Small intestine (tissue), 7 donors: ENCODE results near the gene PPP2R3B. TPM values are rescaled to one million over a fixed set of nuclear protein-coding genes. Genes with fewer than 3 reads are reported as not detected.

Experiments
- DNase-seq, 2 donors: peaks; one replicate each; pipeline versions ENCODE4 v3.0.0 to v3.0.0-alpha.2; 2013
- FAIRE-seq: peaks from 2 replicates; lab custom pipeline; 2012; peaks lifted over from hg19 to GRCh38; lab: Jason Lieb, UNC
- H3K27ac ChIP-seq, 3 donors: one replicate each; pipeline ENCODE4 v1.5.1; 2013; ENCODE audit warnings: low read length in 2 of 3, mild to moderate bottlenecking in 2 of 3, control low read depth in 1 of 3, inconsistent platforms in 1 of 3, low read depth in 1 of 3, moderate library complexity in 1 of 3
- H3K27me3 ChIP-seq, 3 donors: one replicate each; pipeline ENCODE4 v1.6.1; 2013; ENCODE audit warnings: low read length in 3 of 3, inconsistent platforms in 1 of 3; ENCODE audit not compliant: control insufficient read depth in 3 of 3, insufficient read depth in 3 of 3
- H3K36me3 ChIP-seq, 3 donors: one replicate each; pipeline ENCODE4 v1.6.1; 2013; ENCODE audit warnings: low read length in 3 of 3, inconsistent platforms in 1 of 3, low read depth in 1 of 3, mild to moderate bottlenecking in 1 of 3, moderate library complexity in 1 of 3; ENCODE audit not compliant: control insufficient read depth in 3 of 3, insufficient read depth in 2 of 3
- H3K4me1 ChIP-seq, 3 donors: one replicate each; pipeline ENCODE4 v1.6.1; 2013; ENCODE audit warnings: low read length in 2 of 3, inconsistent platforms in 1 of 3, low read depth in 1 of 3, mild to moderate bottlenecking in 1 of 3, moderate library complexity in 1 of 3; ENCODE audit not compliant: control insufficient read depth in 3 of 3, insufficient read depth in 2 of 3
- H3K4me3 ChIP-seq, 3 donors: one replicate each; pipeline ENCODE4 v1.5.1; 2013; ENCODE audit warnings: low read length in 3 of 3, control low read depth in 1 of 3, inconsistent platforms in 1 of 3, low read depth in 1 of 3, mild to moderate bottlenecking in 1 of 3, moderate library complexity in 1 of 3
- H3K9me3 ChIP-seq, 2 donors: one replicate each; pipeline ENCODE4 v1.6.1; 2013; ENCODE audit warnings: low read depth in 1 of 2, low read length in 1 of 2; ENCODE audit not compliant: control insufficient read depth in 2 of 2, insufficient read depth in 1 of 2
- WGBS, 3 donors: extraction: QIAGEN DNeasy Blood & Tissue Kit; methylation state at CpG; one replicate each; pipeline ENCODE4 v1.1.7; 2013; 5-methylcytosine and 5-hydroxymethylcytosine counted together
- polyA plus RNA-seq, 4 donors: library from polyadenylated mRNA; stranded (reverse) in 3 of 4; unstranded in 1 of 4; fragments of 200-250 nt in 3 of 4; fragments of 120-200 nt in 1 of 4; gene quantifications; one replicate each; pipeline versions ENCODE4 v1.2.1 to v1.2.3, GENCODE V29; 2013
- donor health status: healthy with polysubstance abuse.
- donor health status: control.
- donor health status: control.
- donor health status: Bipolar disorder and iron deficiency.
- donor health status: healthy.

PPP2R3B gene
- polyA plus RNA-seq, 4 donors = 4.9 to 13.6 (median 11.8) TPM

DNA sequence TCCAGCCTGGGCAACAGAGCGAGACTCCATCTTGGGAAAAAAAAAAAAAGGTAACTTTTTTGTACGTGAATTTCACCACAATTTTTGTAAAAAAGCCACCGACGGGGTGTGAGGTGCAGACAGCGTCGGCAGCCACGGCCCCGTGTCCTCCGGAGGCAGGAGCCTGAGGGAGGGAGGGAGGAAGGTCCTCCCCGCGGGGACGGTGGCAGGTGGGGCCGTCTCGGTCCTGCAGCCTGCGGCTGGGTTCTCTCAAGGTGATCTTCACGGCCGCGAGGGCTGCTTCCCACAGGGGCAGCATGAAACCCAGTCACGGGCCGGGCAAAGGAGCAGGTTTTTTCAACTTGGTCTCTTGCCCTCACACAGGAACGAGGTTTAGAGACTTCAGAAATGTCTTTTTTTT, 91.6 kb downstream of the PPP2R3B start:
- DNase-seq (no peak), FAIRE-seq (no peak)
- 96% methylated on average over 19 to 21 of the region's 21 CpGs for WGBS, 3 donors
- Histone ChIP-seq H3K9me3 (peaks cover 0 to 5% of the 10 kb centered on the region in 2 donors), H3K4me1 (no peaks in the 10 kb centered on the region), H3K36me3 (peaks cover 0 to 61% (median 8%) of the 10 kb centered on the region in 3 donors), H3K27me3 (no peaks in the 10 kb centered on the region), H3K27ac (no peak overlapping the region), H3K4me3 (no peak overlapping the region)

GRCh38 chrX:292900-293897, 93.5 kb downstream of the PPP2R3B start:
- H3K36me3 ChIP-seq = peaks cover 0 to 66% (median 8%) of the 10 kb centered on the region in 3 donors
- no peaks in the 10 kb centered on the region for H3K4me1 ChIP-seq
- FAIRE-seq = no peak
- no peak overlapping the region for H3K27ac ChIP-seq
- H3K9me3 ChIP-seq = peaks cover 0 to 5% of the 10 kb centered on the region in 2 donors
- no peaks in the 10 kb centered on the region for H3K27me3 ChIP-seq
- H3K4me3 ChIP-seq = no peak overlapping the region
- DNase-seq = no peak
- WGBS, 3 donors = 97 to 98% (median 98%) methylated on average over 43 to 47 of the region's 47 CpGs

- 98% methylated on average over 29 of the region's 29 CpGs for WGBS, 3 donors
- no peak for FAIRE-seq
Measured at GRCh38 chrX:291411-291901, 95.3 kb downstream of the PPP2R3B start.

DNA sequence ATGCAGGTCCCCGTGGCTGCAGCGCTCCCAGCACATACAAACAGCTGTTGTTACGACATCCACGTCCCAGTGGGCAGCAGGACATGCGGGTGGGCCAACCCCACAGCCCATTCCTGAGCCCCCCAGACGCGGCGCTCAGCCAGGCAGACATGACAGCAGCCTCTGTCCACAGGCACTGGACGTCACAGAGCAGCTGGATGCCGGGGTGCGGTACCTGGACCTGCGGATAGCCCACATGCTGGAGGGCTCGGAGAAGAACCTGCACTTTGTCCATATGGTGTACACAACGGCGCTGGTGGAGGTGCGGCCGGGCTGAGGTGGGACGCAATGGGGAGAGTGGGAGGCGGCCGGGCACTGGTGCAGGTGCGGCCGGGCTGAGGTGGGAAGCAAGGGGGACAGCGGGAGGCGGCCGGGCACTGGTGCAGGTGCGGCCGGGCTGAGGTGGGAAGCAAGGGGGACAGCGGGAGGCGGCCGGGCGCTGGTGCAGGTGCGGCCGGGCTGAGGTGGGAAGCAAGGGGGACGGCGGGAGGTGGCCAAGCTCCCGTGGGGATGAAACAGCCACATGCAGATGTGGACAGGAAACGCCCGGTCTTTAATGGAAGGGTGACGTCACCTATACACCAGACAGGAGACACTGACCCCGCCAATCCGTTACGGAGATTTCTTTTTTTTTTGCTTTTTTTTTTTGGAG, 96.1 kb downstream of the PPP2R3B start:
- no peaks in the 10 kb centered on the region for H3K27me3 ChIP-seq
- no peak for DNase-seq
- FAIRE-seq = no peak

More at GRCh38 chrX:291411-291901, 95.3 kb downstream of the PPP2R3B start:
- H3K27ac ChIP-seq = no peak overlapping the region
- no peak overlapping the region for H3K4me3 ChIP-seq
- H3K9me3 ChIP-seq = peaks cover 0 to 5% of the 10 kb centered on the region in 2 donors
- DNase-seq = no peak
- H3K27me3 ChIP-seq = no peaks in the 10 kb centered on the region
- peaks cover 0 to 72% (median 11%) of the 10 kb centered on the region in 3 donors for H3K36me3 ChIP-seq
- H3K4me1 ChIP-seq = no peaks in the 10 kb centered on the region

GRCh38 chrX:288561-288991, 98.1 kb downstream of the PPP2R3B start:
- 97% methylated on average over 25 of the region's 25 CpGs for WGBS, 3 donors
- Histone ChIP-seq H3K4me3 (no peak overlapping the region), H3K36me3 (peaks cover 0 to 69% (median 11%) of the 10 kb centered on the region in 3 donors), H3K27me3 (no peaks in the 10 kb centered on the region), H3K4me1 (no peaks in the 10 kb centered on the region), H3K27ac (no peak overlapping the region), H3K9me3 (peaks cover 0 to 5% of the 10 kb centered on the region in 2 donors)
- DNase-seq = no peak
- no peak for FAIRE-seq

More for the DNA sequence above, 96.1 kb downstream of the PPP2R3B start:
- H3K36me3 ChIP-seq = peaks cover 0 to 72% (median 11%) of the 10 kb centered on the region in 3 donors
- peaks cover 0 to 5% of the 10 kb centered on the region in 2 donors for H3K9me3 ChIP-seq
- H3K4me3 ChIP-seq = no peak overlapping the region
- H3K4me1 ChIP-seq = no peaks in the 10 kb centered on the region
- WGBS, 3 donors = 93 to 97% (median 94%) methylated on average over 39 to 42 of the region's 42 CpGs
- H3K27ac ChIP-seq = no peak overlapping the region

DNA sequence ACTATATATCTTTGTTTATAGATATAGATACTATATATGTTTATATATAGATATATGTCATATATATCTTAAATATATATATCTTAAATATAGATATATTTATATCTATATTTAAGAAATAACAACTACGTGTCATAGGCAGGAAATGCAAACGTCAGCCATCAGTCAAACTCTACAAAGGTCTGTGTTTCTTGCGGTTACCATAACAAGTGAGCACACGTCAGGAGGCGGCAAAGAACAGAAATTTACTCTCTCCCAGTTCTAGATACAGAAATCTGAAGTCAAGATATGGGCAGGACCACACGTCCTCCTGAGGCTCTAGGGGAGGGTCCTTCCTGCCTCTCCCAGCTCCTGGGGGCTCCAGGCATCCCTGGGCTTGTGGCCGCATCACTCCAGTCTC, 99.0 kb downstream of the PPP2R3B start:
- Histone ChIP-seq H3K9me3 (no peaks in the 10 kb centered on the region), H3K27me3 (no peaks in the 10 kb centered on the region), H3K27ac (no peak overlapping the region), H3K4me1 (no peaks in the 10 kb centered on the region), H3K36me3 (peaks cover 0 to 60% (median 5%) of the 10 kb centered on the region in 3 donors), H3K4me3 (no peak overlapping the region)
- no peak for DNase-seq
- WGBS, 3 donors = 89 to 92% (median 91%) methylated on average over 7 of the region's 7 CpGs
- no peak for FAIRE-seq

DNA sequence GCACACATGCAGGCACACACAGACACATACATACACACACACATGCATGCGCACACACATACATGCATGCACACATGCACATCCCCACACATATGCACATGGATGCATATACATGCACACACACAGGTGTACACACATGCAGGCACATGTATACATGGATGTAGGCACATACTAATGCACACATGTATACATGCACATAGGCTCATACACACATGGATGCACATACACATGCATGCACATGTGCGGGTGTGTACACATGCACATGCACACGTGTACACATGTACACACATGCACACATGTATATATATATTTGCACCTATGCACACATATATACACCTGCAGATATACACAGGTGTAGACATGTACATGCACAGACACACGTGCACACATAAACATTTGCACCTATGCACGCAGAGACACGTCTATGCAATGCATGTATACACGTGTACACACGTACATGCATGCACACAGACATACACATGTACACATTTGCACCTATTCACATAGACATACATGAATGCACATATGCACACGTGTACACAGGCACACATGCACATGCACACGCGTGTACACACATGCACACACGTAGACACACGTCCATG, 101.5 kb downstream of the PPP2R3B start:
- Histone ChIP-seq H3K9me3 (no peaks in the 10 kb centered on the region), H3K27me3 (no peaks in the 10 kb centered on the region), H3K4me1 (no peaks in the 10 kb centered on the region), H3K4me3 (no peak overlapping the region), H3K36me3 (peaks cover 0 to 41% (median 3%) of the 10 kb centered on the region in 3 donors), H3K27ac (no peak overlapping the region)
- FAIRE-seq (no peak), DNase-seq (no peak)
- WGBS, 3 donors = 92 to 95% (median 93%) methylated on average over 13 of the region's 13 CpGs
